PC-3 (cell line): ENCODE results near the gene DENR. TPM values are rescaled to one million over a fixed set of nuclear protein-coding genes. Genes with fewer than 3 reads are reported as not detected.

Experiments
- ATAC-seq: fragments of 200-7000 bp; cut with Tn5 transposase; 2 replicates; pipeline ENCODE4 v1.9.1; 2020; ENCODE audit warnings: mild to moderate bottlenecking, moderate library complexity
- BruUV-seq: library from RNA; stranded (reverse); fragments of 400-500 nt; replicated peaks from 2 replicates; lab custom pipeline; 2021; lab: Mats Ljungman, UMichigan
- CTCF ChIA-PET: fragments of 300-600 bp; sonication (Branson Sonifier 250); formaldehyde crosslinking; loops from one replicate; lab custom pipeline; 2022; ENCODE audit warnings: antibody characterized with exemption; lab: Charles Lee
- POLR2A ChIA-PET: fragments of 300-600 bp; sonication (Branson Sonifier 250); formaldehyde crosslinking; loops from one replicate; lab custom pipeline; 2022; ENCODE audit warnings: antibody characterized with exemption; ENCODE audit not compliant: unreplicated experiment; lab: Charles Lee
- DNase-seq: peaks from one replicate; pipeline ENCODE4 v3.0.0-alpha.2; 2015
- H2AFZ ChIP-seq: fragments of 300-600 bp; sonication (generic); 2 replicates; pipeline ENCODE4 v1.6.0; 2016; ENCODE audit warnings: antibody characterized with exemption, low read length
- H3F3A ChIP-seq: fragments of 300-600 bp; sonication (generic); one replicate; pipeline ENCODE4 v1.6.0; 2017; ENCODE audit warnings: antibody characterized with exemption, low read length, control low read depth, mild to moderate bottlenecking; ENCODE audit not compliant: unreplicated experiment
- H3K27ac ChIP-seq: fragments of 300-600 bp; sonication (generic); 2 replicates; pipeline ENCODE4 v1.5.1; 2016; ENCODE audit warnings: mild to moderate bottlenecking, low read length
- H3K27me3 ChIP-seq: fragments of 300-600 bp; sonication (generic); 2 replicates; pipeline ENCODE4 v1.6.1; 2016; ENCODE audit warnings: low read length, mixed read lengths
- H3K36me3 ChIP-seq: fragments of 300-600 bp; sonication (generic); 2 replicates; pipeline ENCODE4 v1.6.1; 2016; ENCODE audit warnings: low read depth, mixed run types, low read length, mixed read lengths
- H3K4me1 ChIP-seq: fragments of 300-600 bp; sonication (generic); 2 replicates; pipeline ENCODE4 v1.5.1; 2016; ENCODE audit warnings: low read length; ENCODE audit not compliant: insufficient read depth
- H3K4me2 ChIP-seq: fragments of 300-600 bp; sonication (generic); 2 replicates; pipeline ENCODE4 v1.6.0; 2016; ENCODE audit warnings: low read length
- H3K4me3 ChIP-seq: fragments of 300-600 bp; sonication (generic); 2 replicates; pipeline ENCODE4 v1.5.1; 2016; ENCODE audit warnings: mild to moderate bottlenecking, low read length, mixed read lengths
- H3K79me2 ChIP-seq: fragments of 300-600 bp; sonication (generic); 2 replicates; pipeline ENCODE4 v1.6.1; 2017; ENCODE audit warnings: low read length, mixed read lengths
- H3K9ac ChIP-seq: fragments of 300-600 bp; sonication (generic); 2 replicates; pipeline ENCODE4 v1.6.0; 2016; ENCODE audit warnings: mild to moderate bottlenecking, low read length
- H3K9me2 ChIP-seq: fragments of 300-600 bp; sonication (generic); replicated peaks from 2 replicates; pipeline ENCODE4 v1.6.1; 2016; ENCODE audit warnings: mixed run types, low read length, mixed read lengths
- H3K9me3 ChIP-seq: fragments of 300-600 bp; sonication (generic); 2 replicates; pipeline ENCODE4 v1.6.1; 2016; ENCODE audit warnings: low read length, mixed read lengths
- H4K20me1 ChIP-seq: fragments of 300-600 bp; sonication (generic); 2 replicates; pipeline ENCODE4 v1.6.1; 2016; ENCODE audit warnings: low read length, mixed read lengths
- EZH2 ChIP-seq: fragments of 300-600 bp; sonication (generic); IDR thresholded peaks from one replicate; pipeline ENCODE4 v1.6.1; 2017; ENCODE audit warnings: antibody characterized with exemption, mild to moderate bottlenecking, low read length; ENCODE audit not compliant: unreplicated experiment
- EZH2phosphoT487 ChIP-seq: fragments of 300-600 bp; sonication (generic); IDR thresholded peaks from 2 replicates; pipeline ENCODE4 v1.6.1; 2018; ENCODE audit warnings: mild to moderate bottlenecking, antibody characterized with exemption, low read length, borderline replicate concordance
- intact Hi-C: fragments of 100-400 bp; cut with micrococcal nuclease; formaldehyde crosslinking; loops from 2 replicates; pipeline ENCODE4 v1.9.0; 2023
- total RNA-seq: library from RNA; depleted of rRNA; stranded (reverse); fragments of >200 nt; gene quantifications from 2 replicates; pipeline ENCODE4 v1.2.3, GENCODE V29; 2014
- TF ChIP-seq, protein P1 (sequence below): fragments of 300-600 bp; sonication (generic); conservative IDR thresholded peaks from 2 replicates; pipeline ENCODE4 v1.5.1; 2017; ENCODE audit warnings: antibody characterized with exemption, low read depth, mild to moderate bottlenecking, low read length

The DENR gene
- total RNA-seq, 1 experiment from 2014 or later = 91.9 TPM

DNA sequence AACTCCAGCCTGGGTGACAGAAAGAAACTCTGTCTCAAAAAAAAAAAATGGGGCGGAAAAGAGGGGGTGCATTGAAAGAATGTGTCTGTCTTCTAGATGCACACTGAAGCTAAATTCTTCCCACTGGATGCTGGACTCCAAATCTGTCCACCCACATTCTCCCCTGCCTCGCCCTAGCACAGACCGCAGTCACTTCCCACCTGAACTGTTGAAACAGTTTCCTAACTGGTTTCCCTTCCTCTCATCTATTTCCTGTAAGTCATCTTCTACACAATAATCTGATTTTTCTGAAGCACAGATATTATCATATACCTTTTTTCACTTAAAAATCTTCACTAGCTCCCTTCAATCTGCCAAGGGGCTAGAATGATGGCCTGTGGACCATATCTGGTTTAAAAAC, 20.5 kb upstream of the DENR start:
- Histone ChIP-seq H3F3A (no peaks in the 10 kb centered on the region), H3K9me3 (no peaks in the 10 kb centered on the region), H3K79me2 (peaks cover 24% of the 10 kb centered on the region), H3K4me3 (no peak overlapping the region), H3K4me1 (peaks cover 33% of the 10 kb centered on the region), H3K4me2 (no peak overlapping the region), H3K27me3 (no peaks in the 10 kb centered on the region), H3K9me2 (no peaks in the 10 kb centered on the region), H3K36me3 (no peaks in the 10 kb centered on the region), H3K27ac (no peak overlapping the region), H3K9ac (no peak overlapping the region), H4K20me1 (no peaks in the 10 kb centered on the region), H2AFZ (no peak overlapping the region; the same call in 1 of the 2 replicates)
- intact Hi-C loops = loop anchor here (5.0 kb wide), 1 partner anchor 95 kb away; no protein-coding TSS in a partner anchor
- CTCF ChIA-PET = no interaction called here
- BruUV-seq = no TSS peak
- POLR2A ChIA-PET = no interaction called here
- DNase-seq (peak; percentile 33), ATAC-seq (no peak)
- TF ChIP-seq EZH2 (no peak), EZH2phosphoT487 (no peak)
- TF ChIP-seq, protein P1, sequence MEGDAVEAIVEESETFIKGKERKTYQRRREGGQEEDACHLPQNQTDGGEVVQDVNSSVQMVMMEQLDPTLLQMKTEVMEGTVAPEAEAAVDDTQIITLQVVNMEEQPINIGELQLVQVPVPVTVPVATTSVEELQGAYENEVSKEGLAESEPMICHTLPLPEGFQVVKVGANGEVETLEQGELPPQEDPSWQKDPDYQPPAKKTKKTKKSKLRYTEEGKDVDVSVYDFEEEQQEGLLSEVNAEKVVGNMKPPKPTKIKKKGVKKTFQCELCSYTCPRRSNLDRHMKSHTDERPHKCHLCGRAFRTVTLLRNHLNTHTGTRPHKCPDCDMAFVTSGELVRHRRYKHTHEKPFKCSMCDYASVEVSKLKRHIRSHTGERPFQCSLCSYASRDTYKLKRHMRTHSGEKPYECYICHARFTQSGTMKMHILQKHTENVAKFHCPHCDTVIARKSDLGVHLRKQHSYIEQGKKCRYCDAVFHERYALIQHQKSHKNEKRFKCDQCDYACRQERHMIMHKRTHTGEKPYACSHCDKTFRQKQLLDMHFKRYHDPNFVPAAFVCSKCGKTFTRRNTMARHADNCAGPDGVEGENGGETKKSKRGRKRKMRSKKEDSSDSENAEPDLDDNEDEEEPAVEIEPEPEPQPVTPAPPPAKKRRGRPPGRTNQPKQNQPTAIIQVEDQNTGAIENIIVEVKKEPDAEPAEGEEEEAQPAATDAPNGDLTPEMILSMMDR = no peak

DNA sequence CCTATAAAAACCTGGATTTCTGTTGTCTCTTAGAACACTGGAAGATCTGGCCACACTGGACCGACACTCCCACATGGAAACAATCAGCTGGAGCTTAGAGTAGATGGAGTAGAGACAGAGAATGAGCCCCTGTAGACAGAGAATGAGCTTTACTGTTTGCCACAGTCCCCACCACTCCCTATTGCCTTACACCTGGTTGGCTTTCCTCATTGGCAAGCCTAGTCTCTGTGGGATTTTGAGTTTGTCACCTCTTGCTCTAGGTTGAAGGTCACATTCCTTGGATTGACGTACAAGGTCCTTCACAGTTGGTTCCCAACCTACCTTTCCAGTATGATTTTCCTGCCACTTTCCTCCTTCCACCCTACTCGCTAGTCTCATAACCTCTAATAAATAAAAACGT, 20.0 kb upstream of the DENR start:
- Histone ChIP-seq H3K79me2 (peaks cover 24% of the 10 kb centered on the region), H3K9ac (no peak overlapping the region), H3K4me2 (no peak overlapping the region), H3K27ac (no peak overlapping the region), H3K4me1 (peaks cover 30% of the 10 kb centered on the region), H2AFZ (no peak overlapping the region; the same call in 1 of the 2 replicates), H3K27me3 (no peaks in the 10 kb centered on the region), H3K9me3 (no peaks in the 10 kb centered on the region), H4K20me1 (no peaks in the 10 kb centered on the region), H3K9me2 (no peaks in the 10 kb centered on the region), H3K4me3 (no peak overlapping the region), H3F3A (no peaks in the 10 kb centered on the region), H3K36me3 (no peaks in the 10 kb centered on the region)
- intact Hi-C loops = loop anchor here (5.0 kb wide), 1 partner anchor 95 kb away; no protein-coding TSS in a partner anchor
- no peak for DNase-seq
- ChIA-PET POLR2A (no interaction called here), CTCF (no interaction called here)
- BruUV-seq = no TSS peak
- no peak for ATAC-seq
- no peak for TF ChIP-seq EZH2phosphoT487
- no peak for TF ChIP-seq EZH2
- TF ChIP-seq, protein P1 = no peak

DNA sequence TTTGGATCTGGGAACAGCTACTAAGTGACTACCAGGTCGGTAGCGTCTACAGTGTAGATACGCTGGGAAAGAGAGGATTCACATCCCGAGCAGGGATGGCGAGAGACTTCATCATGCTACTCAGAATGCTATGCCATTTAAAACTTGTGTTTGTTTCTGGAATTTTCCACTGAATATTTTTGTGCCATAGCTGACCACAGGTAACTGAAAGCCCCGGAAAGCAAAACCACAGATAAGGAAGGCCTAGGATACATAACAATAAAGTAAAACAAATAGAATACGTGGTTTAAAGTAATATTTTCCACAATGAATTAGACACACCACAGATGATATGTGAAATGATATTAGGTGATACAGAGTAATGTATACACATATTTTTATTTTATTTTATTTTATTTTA, 14.1 kb upstream of the DENR start:
- H3K79me2 ChIP-seq = no peaks in the 10 kb centered on the region
- BruUV-seq = no TSS peak
- POLR2A ChIA-PET = no interaction called here

More for the DNA sequence above, 14.1 kb upstream of the DENR start:
- Histone ChIP-seq H3K36me3 (no peaks in the 10 kb centered on the region), H3K27ac (peak overlapping the region; percentile 34), H3F3A (no peaks in the 10 kb centered on the region), H3K9me2 (no peaks in the 10 kb centered on the region), H3K4me3 (no peak overlapping the region), H4K20me1 (no peaks in the 10 kb centered on the region), H3K9me3 (no peaks in the 10 kb centered on the region), H2AFZ (no peak overlapping the region), H3K4me2 (no peak overlapping the region), H3K4me1 (peaks cover 5% of the 10 kb centered on the region; the same call in 1 of the 2 replicates), H3K27me3 (no peaks in the 10 kb centered on the region), H3K9ac (no peak overlapping the region)
- TF ChIP-seq, protein P1 = no peak
- DNase-seq (peak; percentile 41), ATAC-seq (peak; percentile 43; the same call in 1 of the 2 replicates)
- intact Hi-C loops = no loop called here
- CTCF ChIA-PET = no interaction called here
